CD14-positive monocyte (primary cell): Measurements from ENCODE around the gene SLC25A36. TPM values are rescaled to one million over a fixed set of nuclear protein-coding genes. Genes with fewer than 3 reads are reported as not detected.
A peak's percentile ranks its signal among the peaks of the same experiment; 100 is the strongest.

ENCODE experiments used
- DNase-seq, 3 donors: peaks; one replicate each; pipeline ENCODE4 v3.0.0-alpha.2; 2011 to 2022
- H2AFZ ChIP-seq: 2 replicates; pipeline ENCODE4 v1.6.0; 2012; ENCODE audit warnings: mild to moderate bottlenecking, low read depth, low read length, inconsistent platforms; ENCODE audit not compliant: insufficient read depth, poor library complexity, severe bottlenecking
- H3K27ac ChIP-seq, 2 donors: 1 replicate in 1 of 2; 2 replicates in 1 of 2; pipeline ENCODE4 v1.5.1; 2012 to 2013; ENCODE audit warnings: low read length in 2 of 2, control low read depth in 1 of 2, inconsistent platforms in 1 of 2, low read depth in 1 of 2, mild to moderate bottlenecking in 1 of 2
- H3K27me3 ChIP-seq, 2 donors: one replicate each; pipeline versions ENCODE4 v1.6.0 to v1.6.1; 2011 to 2013; ENCODE audit warnings: low read length in 2 of 2; ENCODE audit not compliant: control insufficient read depth in 2 of 2, insufficient read depth in 2 of 2
- H3K36me3 ChIP-seq, 2 donors: replicated peaks in 1 of 2; 1 replicate in 1 of 2; 2 replicates in 1 of 2; pipeline versions ENCODE4 v1.5.1 to v1.6.1; 2012 to 2013; ENCODE audit warnings: low read length in 2 of 2, control low read depth in 1 of 2, inconsistent platforms in 1 of 2, mild to moderate bottlenecking in 1 of 2; ENCODE audit not compliant: insufficient read depth in 2 of 2, control insufficient read depth in 1 of 2
- H3K4me1 ChIP-seq, 2 donors: 1 replicate in 1 of 2; 2 replicates in 1 of 2; pipeline versions ENCODE4 v1.5.1 to v1.6.1; 2012 to 2013; ENCODE audit warnings: low read length in 2 of 2, control low read depth in 1 of 2, inconsistent platforms in 1 of 2, mild to moderate bottlenecking in 1 of 2, moderate library complexity in 1 of 2; ENCODE audit not compliant: insufficient read depth in 2 of 2, control insufficient read depth in 1 of 2
- H3K4me2 ChIP-seq: replicated peaks from 2 replicates; pipeline ENCODE3; 2012; ENCODE audit warnings: low read length, moderate library complexity, mild to moderate bottlenecking; ENCODE audit not compliant: poor library complexity, severe bottlenecking; ENCODE audit errors: extremely low read depth
- H3K4me3 ChIP-seq, 3 experiments: fragments of 200-600 bp in 1 of 3; sonication (generic) in 1 of 3; replicated peaks in 1 of 3; 1 replicate in 2 of 3; 2 replicates in 1 of 3; pipeline ENCODE4 v1.5.1; 2011 to 2013; ENCODE audit warnings: low read length in 3 of 3, mild to moderate bottlenecking in 3 of 3, control low read depth in 2 of 3, low read depth in 2 of 3, inconsistent platforms in 1 of 3, moderate library complexity in 1 of 3
- H3K79me2 ChIP-seq: 2 replicates; pipeline ENCODE4 v1.6.0; 2012; ENCODE audit warnings: mild to moderate bottlenecking, control low read depth, inconsistent platforms, low read length, moderate library complexity; ENCODE audit not compliant: insufficient read depth
- H3K9ac ChIP-seq: 2 replicates; pipeline ENCODE4 v1.6.0; 2017; ENCODE audit warnings: low read length, mild to moderate bottlenecking; ENCODE audit not compliant: insufficient read depth, poor library complexity, severe bottlenecking
- H3K9me3 ChIP-seq, 2 donors: replicated peaks in 1 of 2; 1 replicate in 1 of 2; 2 replicates in 1 of 2; pipeline versions ENCODE4 v1.5.1 to v1.6.1; 2012 to 2013; ENCODE audit warnings: low read length in 2 of 2, control low read depth in 1 of 2; ENCODE audit not compliant: control insufficient read depth in 1 of 2, insufficient read depth in 1 of 2
- H4K20me1 ChIP-seq: 2 replicates; pipeline ENCODE4 v1.6.0; 2012; ENCODE audit warnings: mild to moderate bottlenecking, low read length, control low read depth, moderate library complexity; ENCODE audit not compliant: insufficient read depth
- H3K27ac Mint-ChIP-seq, 7 donors: one replicate each; pipeline ENCODE4 v1.8.0; 2020; ENCODE audit warnings: mild to moderate bottlenecking in 7 of 7, mixed read lengths in 7 of 7, moderate library complexity in 6 of 7, inconsistent platforms in 2 of 7
- H3K27me3 Mint-ChIP-seq, 3 donors: one replicate each; pipeline ENCODE4 v1.8.0; 2021 to 2022; ENCODE audit warnings: low read depth in 3 of 3, mild to moderate bottlenecking in 3 of 3, mixed read lengths in 3 of 3, moderate library complexity in 3 of 3, inconsistent platforms in 1 of 3
- H3K36me3 Mint-ChIP-seq, 2 donors: one replicate each; pipeline ENCODE4 v1.8.0; 2020; ENCODE audit warnings: mixed read lengths in 2 of 2, inconsistent platforms in 1 of 2, mild to moderate bottlenecking in 1 of 2
- H3K4me1 Mint-ChIP-seq: one replicate; pipeline ENCODE4 v1.8.0; 2020; ENCODE audit warnings: mild to moderate bottlenecking, mixed read lengths
- H3K4me3 Mint-ChIP-seq, 2 donors: one replicate each; pipeline ENCODE4 v1.8.0; 2020; ENCODE audit warnings: mild to moderate bottlenecking in 2 of 2, mixed read lengths in 2 of 2, moderate library complexity in 1 of 2
- H3K9me3 Mint-ChIP-seq, 7 donors: one replicate each; pipeline ENCODE4 v1.8.0; 2020 to 2022; ENCODE audit warnings: mixed read lengths in 7 of 7, mild to moderate bottlenecking in 6 of 7, moderate library complexity in 6 of 7, inconsistent platforms in 2 of 7
- CTCF ChIP-seq: fragments of 200-600 bp; IDR thresholded peaks from one replicate; pipeline ENCODE4 v1.8.0; 2022; ENCODE audit warnings: antibody characterized with exemption, mild to moderate bottlenecking
- WGBS: methylation state at CpG from one replicate; pipeline ENCODE4 v1.1.5; 2013; ENCODE audit warnings: missing lambda C conversion rate; ENCODE audit not compliant: insufficient coverage; 5-methylcytosine and 5-hydroxymethylcytosine counted together
- intact Hi-C, 2 donors: fragments of 100-400 bp; cut with micrococcal nuclease; formaldehyde crosslinking; loops; one replicate each; pipeline versions ENCODE4 v1.15.0 to v1.15.1; 2023
- polyA plus RNA-seq, 3 donors: library from polyadenylated mRNA; depleted of rRNA in 1 of 3; unstranded in 2 of 3; stranded (reverse) in 1 of 3; fragments of 300-500 nt in 2 of 3; fragments of >200 nt in 1 of 3; fragmentation: Illumina TruSeq in 2 of 3; gene quantifications; 1 replicate in 2 of 3; 2 replicates in 1 of 3; pipeline ENCODE4 v1.2.3, GENCODE V29; 2012 to 2021

SLC25A36 gene
- polyA plus RNA-seq, 3 donors = 20.4 to 30.3 (median 20.6) TPM

DNA sequence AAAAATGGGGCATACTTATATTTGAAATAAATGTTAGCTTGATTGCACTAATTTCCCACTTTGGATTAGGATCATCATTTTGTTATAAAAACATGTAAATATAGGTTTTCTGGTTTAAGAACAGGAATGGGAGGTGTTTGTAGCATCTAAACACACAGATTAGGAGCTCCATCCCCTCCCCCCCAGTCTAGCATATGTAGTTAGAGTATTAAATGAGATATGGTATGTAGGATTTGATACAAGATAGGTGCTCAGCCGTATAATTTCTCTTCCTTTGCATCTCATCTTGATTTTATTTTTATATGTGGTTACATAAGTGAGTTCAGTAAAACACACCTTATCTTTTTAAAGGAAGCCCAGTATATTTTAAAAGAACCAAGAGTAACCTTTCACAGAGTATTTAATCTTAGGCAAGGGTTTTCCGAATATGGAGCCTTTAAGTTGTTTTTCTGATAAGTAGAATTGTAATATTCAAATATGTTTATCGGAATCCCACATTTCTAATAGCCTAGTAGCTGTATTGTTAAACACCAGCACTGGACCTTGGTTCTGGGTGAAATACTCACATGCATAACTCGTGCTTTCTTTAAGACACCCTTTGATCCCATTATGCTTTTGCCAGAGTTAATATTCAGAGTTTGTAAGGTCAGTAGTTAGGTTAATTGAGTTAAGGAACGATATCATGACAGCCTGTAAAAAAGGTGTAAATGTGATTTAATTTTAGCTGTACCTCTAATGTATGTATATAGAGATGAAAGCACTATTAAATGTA lies 2.3 kb downstream of the SLC25A36 start:
- DNase-seq = no peak
- Histone ChIP-seq H3K27ac (no peak overlapping the region), H3K4me2 (peak overlapping the region; percentile 87), H2AFZ (no peak overlapping the region), H3K36me3 (peaks cover 0 to 2% of the 10 kb centered on the region in 2 donors), H3K9me3 (no peaks in the 10 kb centered on the region), H4K20me1 (peaks cover 18% of the 10 kb centered on the region), H3K79me2 (peaks cover 67% of the 10 kb centered on the region), H3K4me3 (no peak overlapping the region), H3K9ac (no peak overlapping the region), H3K27me3 (no peaks in the 10 kb centered on the region), H3K4me1 (peaks cover 17 to 36% of the 10 kb centered on the region in 2 donors)
- intact Hi-C loops = loop anchor here in 1 of 2 donors (10.0 kb wide), 1 partner anchor 291 kb away; the partner anchor contains the start of gene PXYLP1
- Mint-ChIP-seq H3K27me3 (no peaks in the 10 kb centered on the region), H3K4me3 (no peak overlapping the region), H3K27ac (no peak overlapping the region), H3K9me3 (peaks cover 0 to 3% (median 0%) of the 10 kb centered on the region in 7 donors), H3K4me1 (peaks cover 35% of the 10 kb centered on the region), H3K36me3 (peaks cover 0 to 7% of the 10 kb centered on the region in 2 donors)
- no peak for TF ChIP-seq CTCF
- no CpG with 5 or more reads among the region's 5 CpGs for WGBS

- peaks cover 0 to 8% of the 10 kb centered on the region in 2 donors for H3K36me3 Mint-ChIP-seq
- H3K4me3 Mint-ChIP-seq = no peak overlapping the region
- H3K27ac Mint-ChIP-seq = peak overlapping the region in 2 of 7 donors; percentile 33 to 80
- DNase-seq = no peak
- Histone ChIP-seq H3K36me3 (peaks cover 0 to 2% of the 10 kb centered on the region in 2 donors), H3K4me2 (no peak overlapping the region), H3K27ac (no peak overlapping the region), H3K9ac (no peak overlapping the region), H3K4me3 (no peak overlapping the region), H2AFZ (no peak overlapping the region), H4K20me1 (peaks cover 59% of the 10 kb centered on the region), H3K4me1 (peaks cover 6 to 21% of the 10 kb centered on the region in 2 donors), H3K79me2 (peaks cover 98% of the 10 kb centered on the region), H3K27me3 (no peaks in the 10 kb centered on the region), H3K9me3 (no peaks in the 10 kb centered on the region)
- intact Hi-C loops = loop anchor here in 1 of 2 donors (10.0 kb wide), 1 partner anchor 286 kb away; the partner anchor contains the start of gene PXYLP1
- no peak for TF ChIP-seq CTCF
- no CpG with 5 or more reads among the region's 5 CpGs for WGBS
- H3K4me1 Mint-ChIP-seq = peaks cover 31% of the 10 kb centered on the region
- no peaks in the 10 kb centered on the region for H3K9me3 Mint-ChIP-seq
- no peaks in the 10 kb centered on the region for H3K27me3 Mint-ChIP-seq
These were observed 7.0 kb downstream of the SLC25A36 start for GRCh38 chr3:140948460-140949249.
